ENCODE measurements around the gene ATP6V0D1.
A peak's percentile ranks its signal among the peaks of the same experiment; 100 is the strongest.

ATP6V0D1 gene

GRCh38 chr16:67392301-67393059, 88.5 kb downstream of the ATP6V0D1 start:
- no peak for DNase-seq
- no peaks in the 10 kb centered on the region for H3K36me3 Mint-ChIP-seq (ENCODE audit: low read depth)
- TF ChIP-seq, protein P1, sequence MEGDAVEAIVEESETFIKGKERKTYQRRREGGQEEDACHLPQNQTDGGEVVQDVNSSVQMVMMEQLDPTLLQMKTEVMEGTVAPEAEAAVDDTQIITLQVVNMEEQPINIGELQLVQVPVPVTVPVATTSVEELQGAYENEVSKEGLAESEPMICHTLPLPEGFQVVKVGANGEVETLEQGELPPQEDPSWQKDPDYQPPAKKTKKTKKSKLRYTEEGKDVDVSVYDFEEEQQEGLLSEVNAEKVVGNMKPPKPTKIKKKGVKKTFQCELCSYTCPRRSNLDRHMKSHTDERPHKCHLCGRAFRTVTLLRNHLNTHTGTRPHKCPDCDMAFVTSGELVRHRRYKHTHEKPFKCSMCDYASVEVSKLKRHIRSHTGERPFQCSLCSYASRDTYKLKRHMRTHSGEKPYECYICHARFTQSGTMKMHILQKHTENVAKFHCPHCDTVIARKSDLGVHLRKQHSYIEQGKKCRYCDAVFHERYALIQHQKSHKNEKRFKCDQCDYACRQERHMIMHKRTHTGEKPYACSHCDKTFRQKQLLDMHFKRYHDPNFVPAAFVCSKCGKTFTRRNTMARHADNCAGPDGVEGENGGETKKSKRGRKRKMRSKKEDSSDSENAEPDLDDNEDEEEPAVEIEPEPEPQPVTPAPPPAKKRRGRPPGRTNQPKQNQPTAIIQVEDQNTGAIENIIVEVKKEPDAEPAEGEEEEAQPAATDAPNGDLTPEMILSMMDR (IDR thresholded peaks at IDR 0.05) = no peak
- H3K9me3 Mint-ChIP-seq = no peaks in the 10 kb centered on the region
- peaks cover 36% of the 10 kb centered on the region for H3K27me3 Mint-ChIP-seq (ENCODE audit: low read depth, poor library complexity)
- peaks cover 74% of the 10 kb centered on the region for H3K4me1 Mint-ChIP-seq
- H3K27ac Mint-ChIP-seq = no peak overlapping the region
- peak overlapping the region; percentile 68 for H3K4me3 Mint-ChIP-seq

DNA sequence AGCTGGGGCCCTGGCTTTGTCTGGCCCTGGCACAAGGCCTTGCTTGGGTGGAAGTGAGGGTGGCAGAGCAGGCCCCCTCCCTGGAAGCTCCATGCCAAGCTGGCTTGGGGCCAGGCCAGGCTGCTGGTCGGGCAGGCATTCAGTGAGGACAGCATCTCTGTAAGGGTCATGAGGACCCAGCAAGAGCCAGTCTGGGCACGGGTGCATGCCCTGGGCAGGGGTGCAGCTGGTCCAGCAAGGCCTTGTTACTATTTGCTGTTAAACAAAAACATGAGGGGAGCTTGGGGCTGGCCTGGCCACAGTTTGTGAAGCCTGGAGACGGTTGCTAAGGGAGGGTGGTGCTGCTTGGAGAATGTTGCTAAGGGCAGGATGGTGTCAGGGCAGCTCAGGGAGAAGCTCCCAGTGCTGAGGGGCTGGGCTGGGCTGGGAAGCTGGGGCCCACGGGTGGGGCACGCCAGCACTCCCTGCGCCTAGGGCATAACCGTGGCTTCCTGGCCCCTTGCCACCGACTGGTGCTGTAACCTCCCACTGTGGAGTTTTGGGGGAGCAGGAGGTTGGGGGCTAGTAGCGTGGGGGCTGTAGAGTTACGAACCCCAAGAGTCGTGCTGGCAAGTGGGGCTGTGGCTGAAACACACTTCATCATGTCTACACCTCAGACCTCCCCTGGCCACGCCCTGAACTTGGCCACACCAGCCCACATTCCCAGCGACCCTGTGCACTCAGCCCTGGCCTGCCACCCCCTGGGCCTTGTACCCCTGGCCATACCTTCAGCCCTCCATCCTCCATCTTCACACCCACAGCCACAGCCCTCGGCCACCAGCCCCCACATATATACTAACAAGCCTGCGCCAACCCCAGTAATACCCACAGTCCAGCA, 89.3 kb downstream of the ATP6V0D1 start:
- Mint-ChIP-seq H3K4me3 (peak overlapping the region; percentile 68), H3K27ac (no peak overlapping the region), H3K4me1 (peaks cover 67% of the 10 kb centered on the region), H3K9me3 (no peaks in the 10 kb centered on the region), H3K27me3 (ENCODE audit: low read depth, poor library complexity) (peaks cover 36% of the 10 kb centered on the region), H3K36me3 (ENCODE audit: low read depth) (no peaks in the 10 kb centered on the region)
- TF ChIP-seq, protein P1 (IDR thresholded peaks at IDR 0.05) = no peak
- no peak for DNase-seq

DNA sequence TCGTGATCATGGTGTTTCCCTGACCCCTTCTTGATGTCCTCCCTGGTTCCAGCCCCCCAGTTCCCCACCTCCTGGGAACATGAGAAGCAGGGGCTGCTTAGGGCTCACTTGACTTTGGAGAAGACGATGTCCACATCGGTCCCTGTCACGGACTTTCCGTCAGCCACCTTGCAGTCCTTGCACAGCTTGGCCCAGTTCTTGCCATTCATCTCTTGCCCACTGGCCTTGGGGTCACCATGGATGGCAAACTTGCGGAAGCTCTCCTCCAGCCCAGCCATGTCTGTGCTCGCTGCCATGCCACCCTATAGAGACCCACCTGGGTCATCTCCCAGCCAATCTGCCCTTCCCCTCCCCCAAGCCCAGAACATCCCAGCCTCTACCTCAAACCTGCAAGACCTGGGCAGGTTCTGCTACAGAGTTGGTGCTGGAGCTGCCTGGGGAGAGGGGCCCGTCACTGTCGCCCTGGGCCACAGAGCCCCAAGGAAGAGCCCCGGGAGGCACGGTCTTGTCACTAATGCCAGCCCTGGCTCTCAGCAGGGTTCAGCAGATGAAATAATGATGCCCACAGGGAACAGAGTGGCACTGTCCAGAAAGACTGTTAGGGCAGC, 90.0 kb downstream of the ATP6V0D1 start:
- Mint-ChIP-seq H3K27ac (no peak overlapping the region), H3K27me3 (ENCODE audit: low read depth, poor library complexity) (peaks cover 35% of the 10 kb centered on the region), H3K9me3 (no peaks in the 10 kb centered on the region), H3K4me3 (no peak overlapping the region), H3K36me3 (ENCODE audit: low read depth) (no peaks in the 10 kb centered on the region), H3K4me1 (peaks cover 60% of the 10 kb centered on the region)
- TF ChIP-seq, protein P1 (IDR thresholded peaks at IDR 0.05) = no peak
- DNase-seq = no peak

GRCh38 chr16:67389911-67390815, 90.8 kb downstream of the ATP6V0D1 start:
- H3K27me3 Mint-ChIP-seq (ENCODE audit: low read depth, poor library complexity) = peaks cover 34% of the 10 kb centered on the region
- peak overlapping the region; percentile 87 for H3K27ac Mint-ChIP-seq
- peaks cover 52% of the 10 kb centered on the region for H3K4me1 Mint-ChIP-seq
- no peak overlapping the region for H3K4me3 Mint-ChIP-seq
- H3K36me3 Mint-ChIP-seq (ENCODE audit: low read depth) = no peaks in the 10 kb centered on the region
- no peak for DNase-seq
- TF ChIP-seq, protein P1 (IDR thresholded peaks at IDR 0.05) = no peak
- no peaks in the 10 kb centered on the region for H3K9me3 Mint-ChIP-seq

- Mint-ChIP-seq H3K27ac (no peak overlapping the region), H3K27me3 (ENCODE audit: low read depth, poor library complexity) (peaks cover 21% of the 10 kb centered on the region)
Measured at GRCh38 chr16:67388591-67388990, 92.4 kb downstream of the ATP6V0D1 start.

More at GRCh38 chr16:67388591-67388990, 92.4 kb downstream of the ATP6V0D1 start:
- H3K9me3 Mint-ChIP-seq = no peaks in the 10 kb centered on the region
- H3K4me1 Mint-ChIP-seq = peaks cover 53% of the 10 kb centered on the region
- no peak for DNase-seq
- no peaks in the 10 kb centered on the region for H3K36me3 Mint-ChIP-seq (ENCODE audit: low read depth)
- TF ChIP-seq, protein P1 (IDR thresholded peaks at IDR 0.05) = no peak
- H3K4me3 Mint-ChIP-seq = no peak overlapping the region

Measured in nephron progenitor cell (in vitro differentiated cells).